Thyroid gland (tissue), 4 donors: ENCODE results near the gene RIT2.

Experiments used
- CTCF ChIP-seq, 6 experiments: fragments of 200-600 bp in 3 of 6; fragments of 450-650 bp in 3 of 6; sonication (generic) in 3 of 6; IDR thresholded peaks; one replicate each; pipeline ENCODE4 v1.5.1; 2016 to 2019; ENCODE audit warnings: antibody characterized with exemption in 6 of 6, mild to moderate bottlenecking in 2 of 6, inconsistent platforms in 1 of 6, moderate library complexity in 1 of 6
- POLR2A ChIP-seq, 2 donors: fragments of 450-650 bp; IDR thresholded peaks; one replicate each; pipeline ENCODE4 v1.6.1; 2017; ENCODE audit warnings: antibody characterized with exemption in 2 of 2, mild to moderate bottlenecking in 2 of 2, moderate library complexity in 1 of 2

GRCh38 chr18:43061816-43062215, 53.7 kb downstream of the RIT2 start:
- TF ChIP-seq CTCF (IDR thresholded peaks at IDR 0.05) (no peak), POLR2A (IDR thresholded peaks at IDR 0.05) (no peak)
